Stimulated activated CD8-positive, alpha-beta memory T cell treated with anti-CD3 and anti-CD28 coated beads, Interleukin-2, amount 100 ng/mL, for 48 hours (primary cell): ENCODE data around the gene SHISAL1.
"Not testable (repeated sequence)": the region's sequence is repeated elsewhere in the genome, so short reads cannot be mapped to it uniquely, and the experiment has no call there.

Experiments
- DNase-seq, 2 donors: peaks; one replicate each; pipeline ENCODE4 v3.0.0-alpha.2; 2020; ENCODE audit warnings: low read depth in 2 of 2

Gene SHISAL1

DNA sequence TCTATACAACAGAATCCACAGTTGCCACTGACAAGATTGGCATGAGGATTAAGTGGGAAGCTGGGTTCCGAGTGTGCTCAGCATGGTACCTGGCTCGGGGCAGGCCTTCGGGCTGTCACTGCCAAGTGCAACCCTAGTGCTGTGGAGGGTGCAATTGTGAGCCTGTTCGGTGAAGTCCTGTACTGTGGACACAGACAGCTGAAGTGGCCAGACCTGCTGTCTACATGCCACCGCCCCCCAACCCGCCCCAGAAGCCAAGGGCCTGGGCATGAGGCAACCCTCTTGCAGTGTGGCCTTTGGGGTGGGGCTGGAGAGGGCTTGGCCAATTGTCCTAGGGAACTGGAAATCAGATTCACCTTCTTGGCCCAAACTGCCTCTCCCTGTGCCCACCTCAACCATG, 15.6 kb upstream of the SHISAL1 start:
- no peak for DNase-seq

DNA sequence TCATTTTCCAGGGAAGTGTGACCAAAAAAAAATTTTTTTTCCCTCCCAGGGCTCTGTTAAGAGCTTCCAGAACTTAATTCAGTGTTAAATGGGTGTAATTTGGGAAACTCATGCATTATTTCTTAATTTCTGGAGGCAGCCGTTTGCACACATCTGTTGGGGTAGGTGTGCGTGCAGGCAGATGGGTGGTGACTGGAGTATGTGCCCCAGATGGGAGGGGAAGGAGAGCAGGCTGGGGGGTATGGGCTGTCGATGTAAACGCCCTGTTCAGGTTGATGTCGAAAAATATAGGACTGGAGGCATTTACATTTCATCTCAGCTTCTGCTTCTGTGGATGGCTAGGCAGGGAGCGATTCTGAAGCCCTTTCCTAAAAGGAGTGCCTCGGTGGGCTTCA, 13.7 kb upstream of the SHISAL1 start:
- no peak for DNase-seq

DNA sequence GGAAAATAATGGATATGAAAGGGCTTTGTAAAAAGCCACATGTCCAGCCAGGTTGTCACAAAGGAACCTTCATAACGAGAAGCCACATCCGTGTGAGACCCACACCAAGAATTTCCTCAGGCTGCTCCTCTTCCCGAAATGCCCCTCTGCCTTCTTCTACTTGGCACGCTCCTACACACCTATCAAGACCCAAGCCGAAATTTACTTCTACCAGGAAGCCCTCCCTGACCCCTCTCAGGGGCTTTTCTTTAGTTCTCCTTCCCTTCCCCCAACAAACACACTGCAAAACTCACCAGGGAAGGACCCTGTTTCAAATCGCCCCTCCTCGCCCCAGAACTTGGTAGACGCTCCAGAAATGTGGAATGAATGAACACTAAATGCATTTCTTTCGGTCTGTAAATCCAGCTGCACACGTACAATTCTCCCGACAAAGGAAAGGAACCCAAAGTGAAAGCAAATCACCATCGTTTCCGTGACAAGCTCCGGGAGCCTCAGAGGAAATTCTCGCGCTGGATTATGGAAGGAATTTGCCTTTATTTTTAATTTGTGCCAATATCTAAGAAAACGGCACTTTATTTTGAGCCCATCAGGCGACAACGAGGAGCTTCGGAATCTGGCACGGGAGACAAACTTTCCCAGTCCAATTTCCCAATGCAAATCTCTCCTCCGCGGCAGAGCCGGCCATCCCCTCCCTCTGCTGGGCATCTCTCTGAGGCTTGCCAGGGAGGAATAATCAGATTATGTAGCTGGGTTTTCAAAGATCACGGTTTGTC, 13.2 kb upstream of the SHISAL1 start:
- DNase-seq = no peak

DNA sequence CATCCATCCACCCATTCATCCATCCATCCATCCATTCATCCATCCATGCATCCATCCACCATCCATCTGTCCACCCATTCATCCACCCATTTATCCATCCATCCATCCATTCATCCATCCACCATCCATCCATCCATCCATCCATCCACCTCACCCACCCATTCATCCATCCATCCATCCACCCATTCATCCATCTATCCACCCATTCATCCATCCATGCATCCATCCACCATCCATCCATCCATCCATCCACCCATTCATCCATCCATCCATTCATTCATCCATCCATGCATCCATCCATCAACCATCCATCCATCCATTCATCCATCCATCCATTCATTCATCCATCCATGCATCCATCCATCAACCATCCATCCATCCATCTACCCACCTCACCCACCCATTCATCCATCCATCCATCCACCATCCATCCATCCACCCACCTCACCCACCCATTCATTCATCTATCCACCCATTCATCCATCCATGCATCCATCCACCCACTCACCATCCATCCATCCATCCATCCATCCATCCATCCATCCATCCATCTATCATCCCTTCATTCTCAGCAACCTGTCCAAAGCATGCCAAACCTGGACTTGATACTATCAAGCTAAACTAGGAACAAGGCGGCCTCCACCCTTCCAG, 10.5 kb upstream of the SHISAL1 start:
- DNase-seq = not testable (repeated sequence)

DNA sequence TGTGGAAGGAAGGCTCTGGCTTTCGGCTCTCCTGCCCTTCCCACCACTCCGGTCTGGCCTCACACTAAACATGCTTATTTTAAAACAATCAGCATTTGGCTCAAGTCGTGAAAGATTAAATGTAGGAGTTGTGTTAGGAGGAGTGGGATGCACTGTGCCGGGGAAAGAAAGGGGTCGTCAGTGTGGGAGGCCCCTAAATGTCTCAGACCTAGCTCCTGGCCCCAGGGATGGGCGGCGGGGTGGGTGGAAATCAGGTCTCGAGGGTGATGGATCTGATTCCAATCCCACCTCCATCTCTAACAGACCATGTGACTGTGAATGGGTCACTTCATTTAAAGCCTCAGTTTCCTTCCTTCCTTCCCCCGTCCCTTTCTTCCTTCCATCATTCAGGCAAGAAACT, 6.9 kb upstream of the SHISAL1 start:
- no peak for DNase-seq

DNA sequence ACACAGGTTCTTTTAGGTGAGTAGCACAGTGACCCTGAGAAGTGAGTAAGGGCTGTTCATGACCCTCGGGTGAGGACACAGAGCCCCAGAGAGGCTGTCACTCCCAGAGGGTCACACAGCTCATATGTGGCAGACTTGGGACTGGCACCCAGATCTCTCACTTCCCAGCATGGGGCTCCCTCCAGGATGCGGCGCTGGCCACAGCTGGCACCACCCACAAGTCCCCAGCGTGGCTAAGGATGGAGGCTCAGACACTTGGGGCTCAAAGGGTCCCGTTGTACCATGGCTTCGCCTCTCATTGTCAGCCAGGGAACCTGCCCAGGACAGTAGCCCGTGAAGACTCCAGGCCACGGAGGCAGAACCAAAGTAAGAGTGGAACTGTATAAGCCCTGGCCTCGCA, 6.0 kb upstream of the SHISAL1 start:
- no peak for DNase-seq

DNA sequence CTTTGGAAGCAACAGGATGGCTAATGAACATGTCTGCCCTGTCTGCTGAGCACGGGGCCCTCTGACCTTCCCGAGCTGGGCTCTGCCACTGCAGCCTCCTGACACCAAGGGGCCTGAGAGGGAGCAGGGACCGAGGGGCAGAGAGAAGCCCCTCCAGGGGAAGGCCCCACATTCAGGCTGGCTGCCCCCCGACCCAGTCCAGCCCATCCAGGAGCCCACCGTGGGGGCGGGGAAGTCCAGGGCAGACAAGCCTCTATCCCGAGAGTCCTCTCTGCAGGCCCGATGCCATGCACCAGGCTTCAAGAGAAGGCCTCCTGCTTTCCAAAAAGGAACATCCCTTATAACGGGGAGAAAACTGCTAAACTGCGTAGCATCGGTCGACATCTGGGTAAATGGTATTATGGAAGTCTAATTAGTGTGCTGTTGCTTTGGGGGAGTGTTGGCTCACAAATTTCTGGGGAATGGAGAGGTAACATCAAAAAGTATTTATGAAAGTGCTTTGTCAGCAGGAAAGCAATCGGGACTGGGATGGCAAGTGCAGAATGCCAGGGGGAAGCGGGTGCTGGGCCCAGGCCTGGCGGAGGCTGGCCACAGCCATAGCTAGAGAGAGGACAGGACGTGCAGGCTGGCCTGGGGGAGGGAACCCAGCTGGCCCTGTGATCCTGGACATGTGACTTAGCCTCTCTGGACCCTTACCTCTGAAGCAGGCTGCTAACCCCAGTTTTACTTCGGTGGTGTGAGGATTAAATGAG, 5.3 kb upstream of the SHISAL1 start:
- DNase-seq = no peak

DNA sequence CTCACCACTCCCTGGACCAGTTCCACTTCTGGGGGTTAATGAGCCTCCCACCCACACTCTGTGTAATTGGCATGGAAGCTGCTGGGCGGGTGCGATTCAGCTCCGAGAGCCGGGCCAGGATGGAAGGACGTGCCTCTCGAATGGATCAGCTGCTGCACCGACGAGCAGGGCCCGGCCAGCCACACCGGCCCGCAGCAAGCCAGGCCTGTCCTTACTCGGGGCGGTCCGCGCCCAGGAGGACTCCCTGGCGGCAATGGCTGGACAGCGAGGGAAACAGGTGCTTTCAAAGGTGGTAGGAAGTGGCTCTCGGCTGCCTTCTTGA, 4.3 kb upstream of the SHISAL1 start:
- no peak for DNase-seq

DNA sequence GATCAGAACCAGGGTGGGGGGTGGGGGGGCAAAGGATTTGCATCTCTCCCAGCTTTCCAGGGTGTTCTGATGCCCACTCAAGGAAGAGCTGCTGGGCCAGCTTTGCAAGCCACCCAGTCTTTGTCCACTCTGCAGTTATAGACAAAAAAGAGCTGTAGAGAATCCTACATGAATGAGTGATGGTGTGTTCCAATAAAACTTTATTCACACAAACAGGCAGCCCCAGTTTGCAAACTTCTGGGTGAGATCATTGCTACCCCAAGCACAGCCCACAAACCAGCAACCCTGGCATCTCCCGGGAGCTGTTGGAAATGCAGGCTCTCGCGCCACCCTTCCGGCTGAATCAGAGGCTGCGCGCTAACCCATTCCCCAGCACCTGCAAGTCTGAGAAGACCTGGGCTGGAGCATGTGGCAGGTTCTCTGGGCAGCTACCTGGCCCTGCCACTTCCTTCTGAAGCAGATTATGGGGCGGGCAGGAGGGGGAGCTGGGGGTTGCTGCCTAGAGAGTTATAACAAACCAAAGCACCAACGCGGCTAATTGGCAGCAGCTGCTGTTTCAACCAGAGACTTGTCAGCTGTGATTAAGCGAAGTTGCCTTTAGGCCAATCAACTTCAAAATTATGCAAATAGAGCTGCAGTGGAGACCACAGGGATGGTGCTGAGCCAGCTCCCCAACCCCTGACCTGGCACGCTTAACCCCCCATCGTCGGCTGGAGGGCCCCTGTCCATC, 3.8 kb upstream of the SHISAL1 start:
- no peak for DNase-seq

DNA sequence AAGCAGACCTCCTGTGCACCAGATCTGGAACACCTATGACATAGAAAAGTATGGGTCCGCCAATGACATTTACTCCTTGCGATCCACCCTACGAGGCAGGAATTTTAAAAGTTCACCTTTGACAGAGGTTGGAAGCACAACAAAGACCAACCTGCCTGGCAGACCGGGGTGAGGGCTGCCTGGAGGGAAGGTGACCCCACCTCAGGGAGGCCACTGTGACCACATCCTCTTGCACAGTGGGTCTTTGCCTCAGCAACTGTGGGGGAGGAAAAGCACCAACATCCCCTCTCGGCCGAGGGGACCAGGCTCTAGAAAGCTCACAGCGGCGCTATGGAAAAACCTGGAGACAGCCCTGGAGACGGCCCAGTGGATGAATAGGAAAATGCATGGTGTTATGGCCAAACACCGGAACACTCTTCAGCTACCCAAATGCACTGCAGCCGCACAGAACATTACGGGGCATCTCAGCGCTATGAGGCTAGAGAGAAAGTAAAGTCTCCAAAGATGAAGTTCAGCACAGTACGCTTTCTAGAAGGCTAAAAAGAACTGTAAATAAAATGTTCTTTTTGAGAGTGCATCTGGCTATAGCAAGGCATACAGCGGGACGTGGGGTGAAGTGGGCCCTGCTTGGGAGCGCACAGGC, 1.8 kb upstream of the SHISAL1 start:
- DNase-seq = no peak

DNA sequence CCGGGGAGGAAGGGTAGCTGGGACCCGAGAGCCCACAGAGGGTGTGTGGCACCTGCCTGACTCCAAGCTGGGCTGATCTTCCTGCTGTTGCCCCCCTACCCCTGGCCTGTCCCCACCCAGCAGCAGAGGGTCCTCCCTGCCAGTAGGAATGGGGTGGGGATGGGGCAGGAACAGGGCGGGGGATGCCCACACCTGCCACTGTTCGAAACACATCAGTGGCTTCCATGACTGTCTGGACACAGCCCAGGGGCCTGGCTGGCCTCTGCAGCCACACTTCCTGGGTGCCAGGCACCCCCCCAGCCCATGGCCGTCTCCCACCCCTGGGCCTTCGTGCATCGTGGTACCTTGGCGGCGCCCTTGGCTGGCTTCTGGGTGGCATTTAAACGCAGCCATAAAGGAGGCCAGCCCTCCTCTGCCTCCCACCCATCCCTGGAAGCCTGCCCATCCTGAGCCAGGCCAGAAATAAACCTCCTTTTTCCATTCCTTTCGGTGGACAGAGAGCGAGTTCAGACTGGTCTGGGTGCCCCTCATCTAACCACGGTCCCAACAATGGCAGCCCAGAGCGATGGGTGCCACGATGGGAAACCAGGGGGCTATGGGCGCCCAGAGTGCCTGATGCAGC, 745 bp upstream of the SHISAL1 start:
- no peak for DNase-seq

DNA sequence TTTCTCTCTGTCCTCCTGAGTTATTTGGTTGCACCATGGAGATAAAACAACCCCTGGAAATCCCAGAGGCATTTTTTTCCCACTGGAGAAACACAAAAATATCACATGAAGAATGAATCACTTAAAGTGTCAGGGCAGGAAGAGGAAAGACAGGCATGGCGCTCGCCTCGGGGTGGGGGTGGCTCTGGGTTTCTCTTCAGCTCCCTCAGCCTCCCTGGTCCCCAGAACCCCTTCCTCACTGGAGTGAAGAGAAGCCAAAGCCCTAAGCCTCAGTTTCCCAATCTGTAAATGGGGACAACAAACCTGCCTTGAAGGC, 938 bp downstream of the SHISAL1 start:
- no peak for DNase-seq

DNA sequence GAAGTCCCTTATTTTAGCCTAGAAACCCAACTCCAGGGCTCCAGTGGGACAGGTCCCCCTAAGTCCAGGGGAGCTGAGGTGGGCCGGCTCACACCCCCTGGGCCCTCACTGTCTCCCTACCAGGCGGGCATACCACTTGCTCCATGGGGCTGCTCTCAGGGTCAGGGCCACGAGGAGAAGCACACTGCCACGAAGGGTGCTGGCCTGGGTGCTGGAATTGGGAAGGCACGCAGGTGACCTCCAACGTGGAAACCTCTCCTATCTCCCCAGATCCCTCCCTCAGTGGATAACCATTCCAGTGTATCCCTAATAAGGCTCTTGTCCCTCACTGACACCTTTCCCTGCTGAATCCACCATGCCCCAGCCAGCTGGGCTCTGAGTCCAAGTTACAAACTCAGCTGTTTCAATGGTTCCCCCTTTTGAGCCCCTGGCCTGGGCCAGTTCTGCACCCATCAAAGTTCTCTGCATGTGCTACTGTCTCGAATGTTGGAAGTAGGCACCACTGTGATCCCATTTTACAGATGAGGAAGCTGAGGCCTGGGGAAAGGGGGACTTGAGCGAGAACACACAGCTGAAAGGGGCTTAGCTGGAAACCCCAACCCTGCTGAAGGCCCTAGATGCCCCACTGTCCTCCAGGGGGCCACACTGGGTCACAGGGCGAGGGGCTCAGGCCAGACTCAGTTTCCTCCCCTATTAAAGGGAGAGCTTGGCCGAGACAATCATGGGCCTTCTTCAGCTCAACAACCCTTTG, 1.5 kb downstream of the SHISAL1 start:
- no peak for DNase-seq

DNA sequence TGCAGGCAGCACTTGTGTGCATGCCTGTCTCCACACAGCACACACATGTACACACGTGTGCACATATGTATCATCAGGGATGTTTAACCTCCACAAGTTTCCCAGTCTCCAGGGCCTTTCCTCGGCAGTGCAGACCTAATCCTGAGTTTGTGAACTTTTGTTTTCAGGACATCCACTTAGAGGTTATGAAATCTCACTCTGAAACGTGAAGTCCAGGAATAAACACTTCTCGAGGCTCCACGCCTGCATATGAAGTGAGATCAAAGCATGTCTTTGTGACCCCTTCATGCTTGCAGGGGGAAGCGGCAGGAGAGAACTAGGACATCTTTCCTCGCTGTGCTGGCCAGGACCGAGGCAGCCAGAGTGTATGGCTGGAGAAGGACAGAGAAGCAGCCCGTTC, 3.1 kb downstream of the SHISAL1 start:
- DNase-seq = no peak

DNA sequence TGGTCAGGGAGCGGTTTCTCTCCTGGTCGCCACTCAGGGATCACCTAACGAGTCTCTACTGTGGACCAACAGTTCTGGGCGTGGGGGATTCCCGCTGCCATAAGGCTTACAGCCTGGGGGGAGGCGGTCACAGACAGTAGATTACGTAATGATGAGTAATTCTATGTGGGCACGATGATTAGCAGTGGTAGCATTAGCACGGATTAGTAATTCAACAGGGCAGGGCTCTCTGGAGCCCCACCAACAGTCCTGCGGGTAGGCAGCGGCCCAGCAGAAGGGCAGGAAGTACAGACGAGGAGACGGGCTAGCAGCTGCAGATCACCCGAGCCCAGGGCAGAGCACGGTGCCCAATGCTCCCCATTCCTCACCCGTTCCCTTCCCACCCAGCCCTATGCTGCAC, 3.6 kb downstream of the SHISAL1 start:
- DNase-seq = no peak

DNA sequence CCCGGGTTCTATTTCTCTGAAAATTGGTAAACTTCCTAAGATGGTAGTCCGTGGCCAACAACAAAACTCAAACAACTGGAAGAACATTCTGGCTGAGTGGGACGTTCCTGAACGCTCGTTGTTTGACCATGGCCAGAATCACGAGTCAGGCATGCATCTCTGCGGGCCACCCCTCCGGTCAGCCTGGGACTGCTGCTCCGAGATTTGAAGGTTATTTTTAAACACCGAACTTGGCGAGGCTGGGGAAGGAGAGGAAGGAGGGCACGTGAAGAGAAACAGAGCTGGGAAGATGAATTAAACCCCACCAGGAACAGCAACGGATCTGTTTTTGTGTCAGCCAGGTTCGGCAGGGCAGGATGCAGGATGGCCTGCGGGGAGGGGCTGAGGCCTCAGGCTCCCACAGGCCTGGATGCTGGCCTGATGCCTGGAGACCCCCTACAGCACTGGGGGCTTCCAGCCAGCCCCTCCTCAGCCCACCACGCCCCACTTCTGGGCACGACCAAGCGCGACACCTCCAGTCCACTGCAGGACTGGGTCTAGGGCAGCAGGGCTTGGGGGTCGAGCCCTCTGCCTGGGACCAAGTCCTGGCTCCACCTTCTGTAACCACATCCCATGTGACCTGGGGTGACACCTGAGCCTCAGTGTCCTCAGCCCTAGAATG, 5.1 kb downstream of the SHISAL1 start:
- no peak for DNase-seq

DNA sequence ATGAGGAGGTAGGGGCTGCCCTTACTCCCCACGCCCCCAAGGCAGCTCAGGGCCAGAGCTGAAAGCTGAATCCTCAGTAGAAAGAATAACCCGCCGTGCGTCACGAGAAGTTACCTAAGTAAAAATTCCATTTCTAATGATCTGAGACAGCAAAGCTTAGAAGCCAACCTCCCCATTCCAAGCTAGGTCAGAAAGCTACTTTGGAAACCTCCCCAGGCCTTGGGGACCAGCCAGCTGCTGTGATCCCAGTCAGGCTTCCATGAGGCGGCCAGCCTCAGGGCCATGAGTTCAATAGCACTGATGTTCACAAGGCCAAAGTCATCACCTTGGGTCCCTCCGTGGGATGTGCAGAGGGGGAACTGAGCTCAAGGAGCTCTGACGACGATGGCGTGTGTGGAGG, 6.9 kb downstream of the SHISAL1 start:
- no peak for DNase-seq

DNA sequence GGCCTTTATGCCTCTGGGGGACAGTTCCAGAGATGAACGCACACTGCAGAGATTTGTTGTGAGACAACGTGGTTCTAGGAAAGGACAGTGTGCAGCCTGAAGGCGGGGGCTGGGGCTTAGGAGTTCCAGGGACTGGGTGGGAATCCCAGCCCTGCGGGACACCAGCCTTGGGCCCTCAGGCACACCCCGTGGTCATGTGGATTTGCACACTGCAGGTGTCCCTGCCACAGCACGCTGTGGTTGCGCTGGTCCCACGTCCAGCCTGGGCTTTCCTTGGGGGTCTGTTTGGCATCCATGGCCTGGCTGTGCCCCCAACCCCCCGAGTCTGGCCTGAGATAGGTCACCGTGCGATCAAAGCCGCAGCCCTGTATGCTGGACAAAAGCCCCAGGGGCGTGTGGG, 7.3 kb downstream of the SHISAL1 start:
- no peak for DNase-seq

DNA sequence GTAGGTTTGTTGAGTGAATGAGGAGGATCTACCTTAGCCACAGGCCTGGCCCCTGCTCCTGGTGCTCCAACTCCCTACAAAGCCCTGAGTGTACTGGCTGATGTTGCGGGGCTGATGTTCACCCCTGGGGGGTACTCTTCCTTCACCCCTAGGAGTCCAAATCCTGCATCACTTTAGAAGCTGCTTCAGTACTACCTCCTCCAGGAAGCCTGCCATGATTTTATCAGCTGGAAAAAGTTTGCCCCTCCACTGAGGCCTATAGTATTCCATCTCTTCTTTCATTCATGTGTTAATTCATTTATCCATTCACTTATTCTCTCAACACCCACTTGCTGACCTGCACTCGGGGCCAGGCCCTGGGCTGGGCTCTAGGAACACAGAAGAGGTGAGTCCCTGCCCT, 7.8 kb downstream of the SHISAL1 start:
- no peak for DNase-seq

DNA sequence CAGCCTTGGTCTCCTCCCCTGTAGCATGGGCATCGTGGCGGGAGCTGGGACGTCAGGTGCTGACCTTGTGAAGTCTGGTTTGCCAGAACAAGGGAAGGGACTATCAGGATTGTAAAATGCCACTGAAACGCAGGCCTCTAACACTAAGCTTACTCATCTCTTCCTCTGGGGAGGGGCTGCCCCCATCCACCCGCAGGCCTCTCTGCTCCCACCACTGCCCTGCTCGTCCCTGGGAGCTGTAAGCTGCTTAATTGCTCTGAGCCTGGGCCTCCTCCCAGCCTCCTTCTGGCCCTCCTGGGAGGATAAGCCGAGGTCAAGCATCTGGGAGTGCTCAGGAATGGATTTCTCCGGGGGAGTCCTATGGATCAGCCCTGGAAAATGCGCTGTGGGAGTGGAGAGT, 8.4 kb downstream of the SHISAL1 start:
- no peak for DNase-seq
